Stimulated activated naive B cell treated with anti-CD40 and anti-IgM and Interleukin-4, amounts not matched to agents 10 μg/mL and 1 μg/mL and 100 μg/mL, for 72 hours (primary cell): Measurements from ENCODE around the gene FMC1.
A peak's percentile ranks its signal among the peaks of the same experiment; 100 is the strongest.
"Not testable (repeated sequence)": the region's sequence is repeated elsewhere in the genome, so short reads cannot be mapped to it uniquely, and the experiment has no call there.

ENCODE experiments used
- ATAC-seq, 2 donors: fragments of 150-1000 bp; cut with Tn5 transposase; replicated peaks; 2 replicates each; pipeline ENCODE4 v1.10.0; 2021; ENCODE audit warnings: moderate library complexity in 1 of 2
- DNase-seq: peaks from one replicate; pipeline ENCODE4 v3.0.0; 2021
- H3K27ac Mint-ChIP-seq: one replicate; pipeline ENCODE4 v1.8.0; 2022; ENCODE audit warnings: mild to moderate bottlenecking, mixed read lengths
- H3K27me3 Mint-ChIP-seq, 2 donors: one replicate each; pipeline ENCODE4 v1.8.0; 2022; ENCODE audit warnings: mixed read lengths in 2 of 2
- H3K36me3 Mint-ChIP-seq, 2 donors: one replicate each; pipeline ENCODE4 v1.8.0; 2022; ENCODE audit warnings: mixed read lengths in 2 of 2, mild to moderate bottlenecking in 1 of 2
- H3K4me1 Mint-ChIP-seq, 2 donors: one replicate each; pipeline ENCODE4 v1.8.0; 2022; ENCODE audit warnings: mixed read lengths in 2 of 2, mild to moderate bottlenecking in 1 of 2
- H3K4me3 Mint-ChIP-seq, 2 donors: one replicate each; pipeline ENCODE4 v1.8.0; 2022; ENCODE audit warnings: mild to moderate bottlenecking in 2 of 2, mixed read lengths in 2 of 2, moderate library complexity in 1 of 2
- H3K9me3 Mint-ChIP-seq, 2 donors: one replicate each; pipeline ENCODE4 v1.8.0; 2022; ENCODE audit warnings: mixed read lengths in 2 of 2, mild to moderate bottlenecking in 1 of 2

FMC1 gene

DNA sequence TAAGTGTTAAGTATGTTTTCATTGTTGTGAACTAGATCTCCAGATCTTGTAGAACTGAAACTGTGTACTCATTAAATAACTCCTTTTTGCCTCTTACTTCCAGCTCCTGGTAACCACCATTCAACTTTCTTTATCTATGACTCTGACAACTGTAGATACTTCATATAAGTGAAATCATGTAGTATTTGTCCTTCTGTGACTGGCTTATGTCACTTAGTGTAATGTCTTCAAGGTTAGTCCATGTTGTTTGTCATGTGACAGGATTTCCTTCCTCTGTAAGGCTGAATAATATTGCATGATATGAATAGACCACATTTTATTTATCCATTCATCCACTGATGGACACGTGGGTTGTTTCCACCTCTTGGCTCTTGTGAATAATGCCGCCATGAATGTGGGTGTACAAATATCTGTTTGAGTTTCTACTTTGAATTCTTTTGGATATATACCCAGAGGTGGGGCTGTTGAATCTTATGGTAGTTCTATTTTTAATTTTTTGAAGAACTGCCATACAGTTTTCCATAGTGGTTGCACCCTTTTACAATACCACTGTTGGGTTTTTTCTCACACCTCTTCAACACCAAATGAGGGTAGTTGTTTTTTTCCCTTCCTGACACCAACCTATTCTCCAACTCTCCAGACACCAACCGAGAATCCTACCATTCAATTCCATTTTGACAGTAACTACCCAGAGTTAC is 10.7 kb upstream of the FMC1 start:
- ATAC-seq: no peak
- Mint-ChIP-seq H3K4me1 (peaks cover 0 to 10% of the 10 kb centered on the region in 2 donors), H3K27me3 (peaks cover 0 to 5% of the 10 kb centered on the region in 2 donors), H3K9me3 (no peaks in the 10 kb centered on the region), H3K36me3 (peaks cover 0 to 1% of the 10 kb centered on the region in 2 donors), H3K27ac (no peak overlapping the region), H3K4me3 (no peak overlapping the region)
- DNase-seq: no peak

DNA sequence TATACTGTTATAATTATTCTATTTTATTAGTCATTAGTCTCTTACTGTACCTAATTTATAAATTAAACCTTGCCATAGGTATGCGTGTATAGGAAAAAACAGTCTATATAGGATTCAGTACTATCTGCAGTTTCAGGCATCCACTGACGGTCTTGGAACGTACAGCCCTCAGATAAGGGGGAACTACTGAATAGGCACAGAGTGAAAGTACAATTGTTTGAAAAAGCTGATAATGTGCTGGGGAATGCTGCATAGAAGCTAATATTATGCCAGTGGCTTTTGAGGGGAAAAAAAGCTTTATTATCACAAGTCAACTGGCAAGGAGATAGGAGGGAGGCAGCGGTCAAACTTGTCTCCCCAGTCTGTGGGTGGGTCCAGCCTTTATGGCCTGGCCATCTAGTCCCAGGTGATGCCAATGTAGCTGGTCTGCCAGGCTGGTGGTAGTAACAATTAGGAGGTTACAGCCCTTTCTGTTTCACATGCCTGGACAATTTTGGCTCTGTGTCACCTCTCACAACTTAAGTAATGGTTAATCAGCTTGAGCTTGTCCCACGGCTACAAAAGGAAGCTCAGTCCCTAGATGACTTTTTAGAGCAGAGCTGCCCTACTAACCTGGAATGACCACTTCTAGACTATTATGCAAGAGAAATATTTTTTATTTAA is 8.3 kb upstream of the FMC1 start:
- ATAC-seq (no peak), DNase-seq (no peak)
- no peak overlapping the region for H3K27ac Mint-ChIP-seq
- peaks cover 0 to 1% of the 10 kb centered on the region in 2 donors for H3K36me3 Mint-ChIP-seq
- H3K27me3 Mint-ChIP-seq: no peaks in the 10 kb centered on the region
- no peak overlapping the region for H3K4me3 Mint-ChIP-seq
- H3K9me3 Mint-ChIP-seq: no peaks in the 10 kb centered on the region
- peaks cover 0 to 10% of the 10 kb centered on the region in 2 donors for H3K4me1 Mint-ChIP-seq

DNA sequence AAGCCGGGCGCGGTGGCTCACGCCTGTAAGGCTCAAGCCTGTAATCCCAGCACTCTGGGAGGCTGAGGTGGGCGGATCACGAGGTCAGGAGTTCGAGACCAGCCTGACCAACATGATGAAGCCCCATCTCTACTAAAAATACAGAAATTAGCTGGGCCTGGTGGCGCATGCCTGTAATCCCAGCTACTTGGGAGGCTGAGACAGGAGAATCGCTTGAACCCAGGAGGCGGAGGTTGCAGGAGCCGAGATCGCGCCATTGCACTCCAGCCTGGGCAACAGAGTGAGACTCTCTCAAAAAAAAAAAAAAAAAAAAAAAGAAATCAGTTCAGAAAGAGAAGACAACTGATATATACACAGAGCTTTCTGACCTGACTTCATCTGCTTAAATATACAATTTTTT is 7.7 kb upstream of the FMC1 start:
- H3K27ac Mint-ChIP-seq, DNase-seq: not testable (repeated sequence)

DNA sequence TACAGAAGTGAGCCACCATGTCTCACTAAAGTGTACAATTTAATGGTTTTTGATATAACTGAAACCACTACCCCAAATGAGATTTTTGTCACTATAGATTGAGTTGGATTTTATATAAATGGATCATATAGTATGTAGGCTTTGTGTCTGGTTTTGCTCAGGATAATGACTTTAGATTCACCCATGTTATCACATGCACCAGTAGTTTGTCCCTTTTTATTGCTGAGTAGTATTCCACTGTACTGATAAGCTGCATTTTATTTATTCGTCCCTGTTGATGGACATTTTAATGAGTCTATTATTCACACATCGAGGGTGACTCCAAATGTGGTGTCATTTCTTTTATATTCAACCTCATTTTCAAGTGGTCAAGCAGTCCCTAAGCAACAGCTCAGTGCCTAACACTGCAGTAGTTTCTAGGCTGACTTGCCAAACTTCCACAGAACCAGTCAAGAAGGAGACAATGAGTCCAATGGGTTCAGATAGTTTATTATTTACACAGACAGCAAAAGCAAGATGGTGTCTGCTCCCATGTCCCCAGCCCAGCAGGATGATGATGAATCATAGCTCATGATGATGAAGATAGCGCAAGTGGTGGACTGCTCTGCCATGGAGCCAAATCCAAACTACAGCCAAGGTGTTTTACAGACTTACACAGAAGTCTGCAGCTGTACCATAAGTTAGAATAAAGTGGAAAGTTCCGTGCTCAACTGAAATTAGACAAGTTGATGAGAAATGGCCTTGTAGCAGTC is 6.6 kb upstream of the FMC1 start:
- peaks cover 4 to 5% of the 10 kb centered on the region in 2 donors for H3K9me3 Mint-ChIP-seq
- DNase-seq (no peak), ATAC-seq (no peak)
- H3K36me3 Mint-ChIP-seq: peaks cover 5 to 6% of the 10 kb centered on the region in 2 donors
- peaks cover 4 to 10% of the 10 kb centered on the region in 2 donors for H3K4me1 Mint-ChIP-seq
- no peak overlapping the region for H3K27ac Mint-ChIP-seq
- H3K27me3 Mint-ChIP-seq: no peaks in the 10 kb centered on the region
- no peak overlapping the region for H3K4me3 Mint-ChIP-seq

More for the DNA sequence above, 7.7 kb upstream of the FMC1 start:
- H3K4me1 Mint-ChIP-seq, H3K4me3 Mint-ChIP-seq, H3K36me3 Mint-ChIP-seq, H3K9me3 Mint-ChIP-seq, ATAC-seq, H3K27me3 Mint-ChIP-seq: not testable (repeated sequence)

DNA sequence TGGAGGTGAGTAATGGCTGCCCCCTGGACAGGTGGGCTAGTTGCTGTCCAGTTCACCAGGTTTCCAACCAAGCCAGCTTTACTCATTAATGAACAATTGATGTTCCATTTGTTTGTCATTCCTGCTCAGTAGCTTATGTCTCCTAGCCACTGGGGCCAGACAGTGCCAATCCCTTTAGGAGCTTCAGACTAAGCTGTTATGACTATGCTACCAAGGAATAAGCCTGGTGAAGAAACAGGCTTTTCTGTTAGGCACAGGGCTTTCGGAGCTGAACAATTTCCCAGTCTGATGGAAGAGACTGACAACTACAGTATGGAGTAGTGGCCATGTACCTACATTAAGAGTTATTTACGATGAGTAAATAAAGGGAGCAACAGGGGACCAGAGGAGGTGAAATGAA is 2.1 kb upstream of the FMC1 start:
- H3K4me1 Mint-ChIP-seq: peaks cover 15 to 24% of the 10 kb centered on the region in 2 donors
- peaks cover 17 to 29% of the 10 kb centered on the region in 2 donors for H3K36me3 Mint-ChIP-seq
- H3K4me3 Mint-ChIP-seq: peak overlapping the region; percentile 75 to 96
- no peak for DNase-seq
- peak overlapping the region; percentile 93 for H3K27ac Mint-ChIP-seq
- ATAC-seq: no peak
- H3K27me3 Mint-ChIP-seq: peaks cover 5 to 6% of the 10 kb centered on the region in 2 donors
- H3K9me3 Mint-ChIP-seq: peaks cover 6 to 10% of the 10 kb centered on the region in 2 donors

DNA sequence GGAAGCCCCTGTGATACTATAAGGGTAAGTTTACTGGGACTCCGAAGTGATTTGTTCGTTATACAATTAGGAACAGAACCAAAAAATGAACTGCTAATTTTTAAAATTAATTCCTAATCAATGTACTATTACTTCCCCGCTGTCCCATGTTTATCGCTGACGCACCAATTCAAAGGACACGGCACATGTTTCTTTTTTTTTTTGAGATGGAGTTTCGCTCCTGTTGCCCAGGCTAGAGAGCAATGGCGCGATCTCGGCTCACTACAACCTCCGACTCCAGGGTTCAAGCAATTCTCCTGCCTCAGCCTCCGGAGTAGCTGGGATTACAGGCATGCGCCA is 1.5 kb upstream of the FMC1 start:
- Mint-ChIP-seq H3K4me1 (peaks cover 15 to 25% of the 10 kb centered on the region in 2 donors), H3K9me3 (peaks cover 6 to 10% of the 10 kb centered on the region in 2 donors), H3K27ac (peak overlapping the region; percentile 98), H3K27me3 (peaks cover 5 to 6% of the 10 kb centered on the region in 2 donors), H3K36me3 (peaks cover 17 to 29% of the 10 kb centered on the region in 2 donors), H3K4me3 (peak overlapping the region; percentile 94 to 96)
- DNase-seq (no peak), ATAC-seq (no peak)

DNA sequence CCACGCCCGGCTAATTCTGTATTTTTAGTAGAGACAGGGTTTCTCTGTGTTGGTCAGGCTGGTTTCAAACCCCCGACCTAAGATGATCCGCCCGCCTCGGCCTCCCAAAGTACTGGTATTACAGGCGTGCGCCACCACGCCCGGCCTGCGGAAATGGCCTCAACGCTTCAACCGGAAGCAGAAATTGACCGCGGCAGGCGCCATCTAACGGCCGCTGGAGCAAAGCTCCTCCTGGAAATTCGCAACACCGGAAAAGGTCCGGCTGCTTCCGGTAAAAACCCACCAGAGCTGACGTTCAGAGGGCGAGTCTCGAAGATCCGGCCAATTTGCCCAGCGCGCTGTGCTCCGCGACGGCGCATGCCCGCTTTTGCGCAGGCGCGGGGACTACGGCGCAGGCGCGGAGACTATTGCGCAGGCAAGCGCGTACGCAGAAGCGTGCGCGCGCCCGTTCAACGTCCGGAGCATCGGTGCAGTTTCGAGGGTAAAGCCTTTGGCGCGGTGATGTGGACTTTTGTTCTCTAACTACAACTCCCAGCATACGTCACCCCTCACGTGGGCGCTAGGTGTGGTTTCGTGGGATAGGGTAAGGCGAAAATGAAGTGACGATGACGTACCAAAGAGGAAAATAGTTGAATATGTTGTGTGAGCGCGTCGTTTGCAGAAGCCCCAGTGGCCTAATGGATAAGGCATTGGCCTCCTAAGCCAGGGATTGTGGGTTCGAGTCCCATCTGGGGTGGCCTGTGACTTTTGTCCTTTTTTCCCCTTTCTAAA is 915 bp upstream of the FMC1 start:
- peaks cover 5 to 6% of the 10 kb centered on the region in 2 donors for H3K27me3 Mint-ChIP-seq
- peaks cover 17 to 30% of the 10 kb centered on the region in 2 donors for H3K4me1 Mint-ChIP-seq
- peak overlapping the region; percentile 94 to 96 for H3K4me3 Mint-ChIP-seq
- peak overlapping the region; percentile 98 for H3K27ac Mint-ChIP-seq
- ATAC-seq (peak; percentile 82 to 84), DNase-seq (peak; percentile 98)
- peaks cover 6 to 10% of the 10 kb centered on the region in 2 donors for H3K9me3 Mint-ChIP-seq
- peaks cover 19 to 33% of the 10 kb centered on the region in 2 donors for H3K36me3 Mint-ChIP-seq

DNA sequence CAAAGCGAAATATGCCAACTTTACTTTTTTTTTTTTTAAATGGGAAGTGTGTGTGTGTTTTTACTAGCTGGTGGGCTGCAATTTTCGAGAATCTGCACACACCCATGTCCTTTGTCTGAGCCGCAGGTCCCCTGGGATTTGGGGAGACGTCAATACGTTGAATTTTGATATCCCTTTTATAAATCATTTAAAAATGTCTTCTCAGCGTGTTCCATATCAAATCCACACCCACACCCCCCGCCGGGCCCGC is 404 bp upstream of the FMC1 start:
- Mint-ChIP-seq H3K4me1 (peaks cover 20 to 34% of the 10 kb centered on the region in 2 donors), H3K27me3 (peaks cover 5 to 6% of the 10 kb centered on the region in 2 donors), H3K4me3 (peak overlapping the region; percentile 94 to 96), H3K36me3 (peaks cover 22 to 36% of the 10 kb centered on the region in 2 donors), H3K9me3 (peaks cover 6 to 10% of the 10 kb centered on the region in 2 donors), H3K27ac (peak overlapping the region; percentile 98)
- ATAC-seq (no peak), DNase-seq (no peak)

DNA sequence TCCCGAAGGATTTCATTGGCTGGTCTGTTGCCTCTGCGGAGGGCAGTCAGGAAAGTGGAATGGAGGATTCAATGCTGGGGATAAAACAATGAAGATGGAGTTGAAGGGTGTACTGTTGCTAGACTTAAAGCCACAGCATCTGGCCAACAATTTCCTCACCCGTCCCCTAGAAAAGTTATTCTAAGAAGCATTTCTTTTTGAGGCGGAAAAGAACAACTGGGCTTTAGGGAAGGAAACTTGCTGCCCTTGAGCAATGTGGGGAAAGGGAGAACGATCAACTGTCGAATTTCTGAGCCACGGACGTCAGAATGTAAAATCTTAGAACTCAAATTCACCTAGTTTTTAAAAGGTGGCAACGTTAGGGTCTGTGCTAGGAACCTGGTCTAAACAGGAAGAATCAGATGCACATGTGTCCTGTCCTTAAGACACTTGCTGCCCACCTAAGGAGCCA is 664 bp downstream of the FMC1 start:
- Mint-ChIP-seq H3K27ac (peak overlapping the region; percentile 98), H3K4me3 (peak overlapping the region; percentile 94 to 96), H3K36me3 (peaks cover 24 to 43% of the 10 kb centered on the region in 2 donors), H3K4me1 (peaks cover 20 to 34% of the 10 kb centered on the region in 2 donors), H3K9me3 (peaks cover 6 to 10% of the 10 kb centered on the region in 2 donors), H3K27me3 (peaks cover 5 to 6% of the 10 kb centered on the region in 2 donors)
- DNase-seq (no peak), ATAC-seq (no peak)

DNA sequence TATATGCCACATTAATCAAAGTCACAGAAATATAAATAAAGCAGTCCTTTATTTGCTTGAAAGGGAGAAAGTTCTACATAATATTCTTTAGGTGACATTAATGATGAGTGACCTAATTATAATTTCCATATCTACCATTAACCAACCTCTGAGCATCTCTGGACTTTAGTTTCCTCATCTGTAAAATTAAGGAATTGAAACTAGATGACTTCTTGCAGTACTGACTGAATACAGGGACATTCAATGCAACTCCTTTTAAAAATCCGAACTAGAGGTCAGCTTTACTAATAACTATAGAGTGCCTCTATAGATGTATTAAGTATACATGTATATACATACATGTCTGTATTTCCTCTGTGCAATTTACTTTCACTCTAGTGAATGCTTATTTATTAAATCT is 3.9 kb downstream of the FMC1 start:
- Mint-ChIP-seq H3K27ac (peak overlapping the region; percentile 53), H3K9me3 (peaks cover 2 to 4% of the 10 kb centered on the region in 2 donors), H3K36me3 (peaks cover 25 to 49% of the 10 kb centered on the region in 2 donors), H3K4me3 (no peak overlapping the region), H3K4me1 (peaks cover 15 to 34% of the 10 kb centered on the region in 2 donors), H3K27me3 (peaks cover 5 to 6% of the 10 kb centered on the region in 2 donors)
- ATAC-seq (no peak), DNase-seq (no peak)

DNA sequence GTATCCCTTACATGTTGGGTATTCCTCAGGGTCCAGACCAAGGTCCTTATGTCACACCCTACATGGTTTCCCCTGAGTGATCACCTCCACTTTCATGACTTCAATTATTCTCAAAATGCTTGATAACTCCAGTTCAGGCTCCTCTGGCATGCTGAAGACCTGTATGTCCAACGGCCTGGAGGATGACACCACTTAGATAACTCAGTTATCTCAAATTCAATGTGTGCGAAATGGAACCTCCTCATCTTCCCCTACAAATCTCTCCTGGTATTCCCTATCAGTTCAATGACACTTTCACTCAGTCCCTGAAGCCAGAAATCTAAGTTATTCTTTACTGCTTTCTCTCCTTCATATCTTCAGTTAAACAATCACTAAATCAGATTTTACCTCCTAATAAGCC is 9.9 kb downstream of the FMC1 start:
- peaks cover 25 to 45% of the 10 kb centered on the region in 2 donors for H3K36me3 Mint-ChIP-seq
- DNase-seq (no peak), ATAC-seq (no peak)
- no peaks in the 10 kb centered on the region for H3K9me3 Mint-ChIP-seq
- H3K27ac Mint-ChIP-seq: no peak overlapping the region
- no peaks in the 10 kb centered on the region for H3K27me3 Mint-ChIP-seq
- H3K4me1 Mint-ChIP-seq: no peaks in the 10 kb centered on the region
- no peak overlapping the region for H3K4me3 Mint-ChIP-seq

DNA sequence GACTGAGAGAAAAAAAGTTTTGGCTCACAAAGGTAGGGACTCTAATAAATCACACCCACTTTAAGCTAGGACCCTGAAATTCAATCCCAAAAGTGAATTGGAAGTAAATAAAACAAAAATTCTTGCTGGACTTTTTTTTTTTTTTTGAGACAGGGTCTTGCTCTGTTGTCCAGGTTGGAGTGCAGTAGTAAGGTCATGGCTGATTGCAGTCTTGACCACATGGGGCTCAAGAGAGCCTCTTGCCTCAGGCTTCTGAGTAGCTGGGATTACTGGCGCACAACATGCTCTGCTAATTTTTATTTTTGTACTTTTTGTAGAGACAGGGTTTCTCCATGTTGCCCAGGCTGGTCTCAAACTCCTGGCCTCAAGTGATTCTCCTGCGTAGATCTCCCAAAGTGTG is 13.6 kb downstream of the FMC1 start:
- no peaks in the 10 kb centered on the region for H3K27me3 Mint-ChIP-seq
- no peak overlapping the region for H3K27ac Mint-ChIP-seq
- H3K9me3 Mint-ChIP-seq: no peaks in the 10 kb centered on the region
- peaks cover 0 to 11% of the 10 kb centered on the region in 2 donors for H3K4me1 Mint-ChIP-seq
- no peak for DNase-seq
- ATAC-seq: no peak
- H3K4me3 Mint-ChIP-seq: no peak overlapping the region
- H3K36me3 Mint-ChIP-seq: peaks cover 19 to 34% of the 10 kb centered on the region in 2 donors

DNA sequence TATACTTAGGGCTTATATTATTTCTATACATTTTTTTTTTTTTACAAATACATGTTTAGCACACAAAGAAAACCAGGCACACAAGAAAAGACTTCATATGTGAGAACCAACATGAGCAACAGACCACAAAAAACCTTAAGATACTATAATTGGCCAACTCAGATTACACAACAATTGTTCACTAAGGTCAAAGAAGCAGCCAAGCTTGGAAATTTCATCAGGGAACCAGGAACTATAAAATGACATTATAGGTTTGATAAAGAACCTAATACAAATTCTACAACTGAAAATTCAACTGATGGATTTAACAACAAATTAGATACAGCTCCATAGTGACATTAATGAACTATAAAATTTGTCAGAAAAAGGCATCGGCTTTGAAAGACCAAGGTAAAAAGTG is 14.2 kb downstream of the FMC1 start:
- no peak overlapping the region for H3K27ac Mint-ChIP-seq
- peaks cover 0 to 12% of the 10 kb centered on the region in 2 donors for H3K4me1 Mint-ChIP-seq
- H3K9me3 Mint-ChIP-seq: no peaks in the 10 kb centered on the region
- DNase-seq (no peak), ATAC-seq (no peak)
- no peaks in the 10 kb centered on the region for H3K27me3 Mint-ChIP-seq
- H3K4me3 Mint-ChIP-seq: no peak overlapping the region
- H3K36me3 Mint-ChIP-seq: peaks cover 17 to 34% of the 10 kb centered on the region in 2 donors
